A673 (cell line): ENCODE measurements around the gene GOLGA8R. TPM values are rescaled to one million over a fixed set of nuclear protein-coding genes. Genes with fewer than 3 reads are reported as not detected.
"Not testable (repeated sequence)": the region's sequence is repeated elsewhere in the genome, so short reads cannot be mapped to it uniquely, and the experiment has no call there.

Experiments used
- BruUV-seq: library from RNA; stranded (reverse); fragments of 400-500 nt; replicated peaks from 2 replicates; lab custom pipeline; 2021; lab: Mats Ljungman, UMichigan
- CTCF ChIA-PET: fragments of 300-600 bp; sonication (Branson Sonifier 250); formaldehyde crosslinking; loops from one replicate; lab custom pipeline; 2022; ENCODE audit warnings: antibody characterized with exemption; lab: Charles Lee
- POLR2A ChIA-PET: fragments of 300-600 bp; sonication (Branson Sonifier 250); formaldehyde crosslinking; loops from one replicate; lab custom pipeline; 2022; ENCODE audit warnings: antibody characterized with exemption; ENCODE audit not compliant: low non-redundant PET; lab: Charles Lee
- DNase-seq: peaks from one replicate; pipeline ENCODE4 v3.0.0-alpha.2; 2015; ENCODE audit warnings: low spot score
- H3K27ac ChIP-seq: fragments of 200-600 bp; sonication (generic); 2 replicates; pipeline ENCODE4 v1.5.1; 2016; ENCODE audit warnings: mixed run types, low read depth, mild to moderate bottlenecking, mixed read lengths, antibody characterized with exemption, low read length; ENCODE audit not compliant: poor library complexity, severe bottlenecking
- H3K27me3 ChIP-seq: fragments of 200-600 bp; sonication (generic); replicated peaks from 2 replicates; pipeline ENCODE4 v1.6.1; 2017; ENCODE audit warnings: mixed run types, low read depth, mild to moderate bottlenecking, mixed read lengths, antibody characterized with exemption, low read length; ENCODE audit not compliant: insufficient read depth, poor library complexity
- H3K36me3 ChIP-seq: fragments of 200-600 bp; sonication (generic); 2 replicates; pipeline ENCODE4 v1.6.1; 2016; ENCODE audit warnings: mixed run types, mild to moderate bottlenecking, mixed read lengths, antibody characterized with exemption, low read length; ENCODE audit not compliant: insufficient read depth, poor library complexity, severe bottlenecking
- H3K4me1 ChIP-seq: fragments of 200-600 bp; sonication (generic); 2 replicates; pipeline ENCODE4 v1.6.1; 2017; ENCODE audit warnings: mixed run types, mild to moderate bottlenecking, mixed read lengths, antibody characterized with exemption, low read length; ENCODE audit not compliant: insufficient read depth, poor library complexity, severe bottlenecking
- H3K4me3 ChIP-seq: fragments of 200-600 bp; sonication (generic); 2 replicates; pipeline ENCODE4 v1.5.1; 2016; ENCODE audit warnings: low read depth, mixed run types, mild to moderate bottlenecking, mixed read lengths, low read length; ENCODE audit not compliant: poor library complexity, severe bottlenecking
- H3K9me3 ChIP-seq: fragments of 200-600 bp; sonication (generic); 2 replicates; pipeline ENCODE4 v1.6.1; 2016; ENCODE audit warnings: mixed run types, low read depth, mild to moderate bottlenecking, mixed read lengths, antibody characterized with exemption, low read length; ENCODE audit not compliant: poor library complexity, severe bottlenecking
- intact Hi-C: fragments of 100-400 bp; cut with micrococcal nuclease; formaldehyde crosslinking; loops from one replicate; pipeline ENCODE4 v1.10.0; 2022; ENCODE audit not compliant: unreplicated experiment
- total RNA-seq: library from RNA; stranded (reverse); gene quantifications from 2 replicates; pipeline ENCODE4 v1.2.3, GENCODE V29; 2021

GOLGA8R gene
- total RNA-seq, 1 experiment from 2014 or later: 1.2 TPM

DNA sequence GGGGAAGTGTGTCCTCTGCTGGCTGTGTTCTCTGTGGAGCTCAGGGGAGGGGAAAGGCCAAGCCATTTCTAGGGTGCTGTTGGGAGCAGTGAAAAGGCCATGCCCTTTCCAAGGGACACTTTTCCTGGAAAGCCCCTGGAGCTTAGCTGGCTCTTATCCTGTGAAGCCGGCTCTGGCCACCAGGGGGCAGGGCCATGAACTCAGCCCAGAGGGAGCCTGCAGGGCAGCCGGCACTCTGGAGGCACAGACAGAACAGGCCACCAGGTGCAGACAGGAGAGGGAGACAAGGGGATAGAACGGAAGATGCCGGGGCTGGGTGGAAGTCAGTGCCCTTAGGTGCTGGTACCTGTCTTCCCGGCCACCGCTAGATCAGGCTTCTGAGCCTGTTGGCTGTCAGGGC lies 15.1 kb downstream of the GOLGA8R start:
- DNase-seq, H3K4me1 ChIP-seq, H3K9me3 ChIP-seq, H3K27me3 ChIP-seq, CTCF ChIA-PET, H3K27ac ChIP-seq, intact Hi-C loops, H3K36me3 ChIP-seq, POLR2A ChIA-PET, H3K4me3 ChIP-seq, BruUV-seq: not testable (repeated sequence)

DNA sequence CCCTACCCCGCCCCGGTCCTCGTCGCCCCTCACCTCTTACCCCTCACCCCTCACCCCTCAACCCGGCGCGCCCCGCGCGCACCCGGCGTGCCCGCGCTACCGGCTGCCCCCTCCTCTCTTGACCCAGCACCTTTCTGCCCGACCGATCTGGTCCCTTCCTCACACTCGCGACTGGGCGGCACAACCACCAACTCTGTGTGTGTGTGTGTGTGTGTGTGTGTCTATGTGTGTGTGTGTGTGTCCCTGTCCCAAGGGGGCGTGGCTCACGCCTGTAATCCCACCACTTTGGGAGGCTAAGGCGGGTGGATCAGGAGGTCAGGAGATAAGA lies 20.4 kb downstream of the GOLGA8R start:
- H3K4me3 ChIP-seq, H3K27ac ChIP-seq, H3K9me3 ChIP-seq, CTCF ChIA-PET, H3K27me3 ChIP-seq, BruUV-seq, DNase-seq, POLR2A ChIA-PET, H3K36me3 ChIP-seq, intact Hi-C loops, H3K4me1 ChIP-seq: not testable (repeated sequence)

DNA sequence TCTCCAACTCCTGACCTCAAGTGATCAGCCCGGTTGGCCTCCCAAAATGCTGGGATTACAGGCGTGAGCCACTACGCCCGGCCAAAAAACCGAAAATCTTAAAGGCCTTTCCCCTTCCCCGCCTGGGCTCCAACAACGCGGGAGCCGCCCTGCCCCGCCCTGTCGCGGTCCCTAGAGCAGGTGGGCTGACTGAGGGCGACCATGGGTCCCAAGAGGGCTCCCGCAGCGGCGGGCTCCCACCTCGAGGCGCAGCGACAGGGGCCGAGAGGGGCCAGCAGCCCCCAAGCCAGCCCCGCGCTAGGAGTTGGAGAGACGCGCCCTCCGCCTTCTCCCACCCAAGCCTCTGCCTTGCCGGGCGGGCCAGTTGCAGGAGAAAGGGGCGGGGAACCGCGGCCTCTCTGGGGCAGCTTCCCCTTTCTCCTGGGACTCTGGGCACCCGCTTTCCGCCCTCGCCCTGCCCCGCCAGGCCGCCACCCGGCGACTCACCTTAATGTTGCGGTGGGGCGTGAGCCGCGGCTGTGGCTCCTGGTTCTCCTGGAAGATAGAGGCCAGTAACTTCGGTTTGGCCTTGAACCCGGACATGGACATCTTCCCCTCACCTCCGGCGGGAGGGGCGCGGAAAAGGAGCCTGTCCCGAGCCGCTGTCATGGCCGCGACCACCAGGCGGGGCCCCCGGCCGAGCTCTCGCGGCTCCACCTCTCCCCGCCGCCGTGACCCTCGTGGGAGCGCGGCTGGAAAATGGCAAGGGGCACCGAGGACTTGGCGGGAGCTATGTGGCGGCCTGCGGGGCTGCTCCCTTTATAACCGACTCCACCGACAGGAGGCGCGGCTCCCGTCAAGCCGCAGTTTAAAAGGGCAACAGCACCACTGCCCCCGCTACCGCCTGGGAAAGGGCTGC lies 21.0 kb downstream of the GOLGA8R start, which contains the start of gene CHRFAM7A:
CHRFAM7A (minus strand) TSS at position 775 of the 898 bp plus-strand sequence. CDS start 10,189 bp downstream, outside the sequence.
- POLR2A ChIA-PET, H3K27me3 ChIP-seq, CTCF ChIA-PET, H3K4me3 ChIP-seq, DNase-seq, H3K4me1 ChIP-seq, BruUV-seq, H3K36me3 ChIP-seq, H3K27ac ChIP-seq, intact Hi-C loops, H3K9me3 ChIP-seq: not testable (repeated sequence)

DNA sequence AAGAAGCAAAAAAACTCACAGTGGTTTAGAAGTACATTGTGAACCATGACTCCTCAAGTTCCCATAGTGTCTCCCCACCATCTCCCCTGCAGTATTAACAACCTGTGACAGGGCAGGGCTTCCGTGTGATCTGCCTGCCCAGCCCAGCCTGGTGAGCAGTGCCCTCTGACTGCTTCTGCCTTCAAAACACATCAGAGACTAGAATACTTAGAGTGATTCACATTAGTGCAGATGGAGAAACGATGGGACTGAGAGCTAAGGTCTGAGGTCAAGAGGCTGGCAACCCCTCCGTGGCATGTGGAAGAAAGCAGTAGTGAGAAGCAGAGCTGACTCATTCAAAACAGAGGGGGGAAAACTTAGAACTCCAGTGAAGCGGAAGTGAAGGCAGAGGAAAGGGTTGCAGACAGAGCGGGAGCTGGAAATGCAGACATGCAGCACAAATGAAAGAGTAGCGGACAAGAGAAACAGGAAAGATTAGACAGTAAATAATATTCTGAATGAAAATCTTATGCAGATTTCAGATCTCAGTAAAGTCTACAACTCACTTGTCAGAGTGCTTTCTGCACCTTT lies 27.7 kb downstream of the GOLGA8R start:
- H3K9me3 ChIP-seq, H3K36me3 ChIP-seq, DNase-seq, intact Hi-C loops, H3K27ac ChIP-seq, POLR2A ChIA-PET, H3K4me1 ChIP-seq, CTCF ChIA-PET, H3K4me3 ChIP-seq, H3K27me3 ChIP-seq, BruUV-seq: not testable (repeated sequence)

DNA sequence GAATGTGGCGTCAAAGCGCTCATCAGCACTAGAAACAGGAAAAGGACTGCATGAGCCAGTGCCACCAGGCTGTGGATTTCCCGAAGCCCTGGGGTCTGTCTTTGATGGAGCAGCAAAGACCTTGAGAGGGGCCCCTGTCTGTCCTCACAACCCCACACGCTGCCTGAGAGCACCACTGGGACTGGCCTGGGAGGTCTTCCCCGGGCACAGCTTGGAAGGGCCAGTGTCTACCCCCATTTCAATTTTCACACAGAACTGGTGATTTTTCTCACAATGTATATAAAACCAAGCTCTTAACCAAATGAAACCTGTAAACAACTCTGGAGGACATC lies 37.0 kb downstream of the GOLGA8R start:
- CTCF ChIA-PET, H3K4me3 ChIP-seq, H3K27me3 ChIP-seq, H3K4me1 ChIP-seq, DNase-seq, intact Hi-C loops, POLR2A ChIA-PET, H3K9me3 ChIP-seq, H3K27ac ChIP-seq, H3K36me3 ChIP-seq, BruUV-seq: not testable (repeated sequence)

DNA sequence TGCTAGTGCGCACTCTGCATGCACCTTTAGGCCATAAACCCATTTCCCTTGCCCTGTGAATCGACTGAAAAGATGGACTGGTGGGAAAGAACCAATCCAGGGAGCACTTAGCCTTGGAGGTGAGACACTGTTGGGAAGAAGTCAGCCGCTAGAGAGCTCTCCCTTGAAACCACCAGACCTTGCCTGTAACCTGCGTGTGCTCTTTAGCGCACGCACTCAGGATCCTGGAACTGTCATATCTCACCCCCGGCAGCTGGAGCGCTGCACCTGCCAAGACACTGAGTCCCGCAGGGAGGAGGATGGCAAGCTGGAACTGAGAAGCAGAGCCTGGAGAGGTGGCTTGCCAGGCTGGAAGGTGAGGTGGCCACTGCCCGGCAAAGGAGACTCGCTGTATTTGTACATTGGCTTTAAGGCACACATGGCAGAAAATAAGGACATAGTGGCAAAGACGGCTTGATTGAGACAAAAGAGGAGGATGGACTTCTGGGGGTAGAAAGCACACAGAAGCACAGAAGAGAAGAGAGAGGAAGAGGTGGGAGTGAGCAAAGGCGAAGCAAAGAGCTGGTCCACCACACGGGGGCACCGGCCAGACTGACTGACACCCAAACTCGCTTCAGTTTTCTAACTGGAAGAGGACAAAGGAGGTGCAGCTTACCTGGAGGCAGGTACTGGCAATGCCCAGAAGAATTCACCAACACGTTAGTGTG lies 37.5 kb downstream of the GOLGA8R start:
- intact Hi-C loops, POLR2A ChIA-PET, H3K27ac ChIP-seq, DNase-seq, H3K36me3 ChIP-seq, CTCF ChIA-PET, H3K4me1 ChIP-seq, H3K27me3 ChIP-seq, H3K4me3 ChIP-seq, BruUV-seq, H3K9me3 ChIP-seq: not testable (repeated sequence)

DNA sequence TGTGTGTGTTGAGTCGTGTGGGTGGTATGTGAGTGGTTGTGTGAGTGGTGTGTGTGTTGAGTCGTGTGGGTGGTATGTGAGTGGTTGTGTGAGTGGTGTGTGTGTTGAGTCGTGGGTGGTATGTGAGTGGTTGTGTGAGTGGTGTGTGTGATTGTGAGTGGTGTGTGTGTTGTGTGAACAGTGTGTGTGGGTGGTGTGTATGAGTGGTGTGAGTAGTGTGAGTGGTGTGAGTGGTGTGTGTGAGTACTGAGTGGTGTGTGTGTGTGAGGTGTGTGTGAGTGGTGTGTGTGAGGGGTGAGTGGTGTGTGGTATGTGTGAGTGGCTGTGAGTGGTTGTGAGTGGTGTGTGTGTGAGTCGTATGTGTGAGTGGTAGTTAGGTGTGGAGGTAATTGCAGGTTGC lies 38.2 kb downstream of the GOLGA8R start:
- H3K27me3 ChIP-seq, H3K4me3 ChIP-seq, POLR2A ChIA-PET, BruUV-seq, H3K27ac ChIP-seq, H3K9me3 ChIP-seq, CTCF ChIA-PET, H3K4me1 ChIP-seq, H3K36me3 ChIP-seq, intact Hi-C loops, DNase-seq: not testable (repeated sequence)
